Measurements from ENCODE around the gene KLF13. TPM values are rescaled to one million over a fixed set of nuclear protein-coding genes. Genes with fewer than 3 reads are reported as not detected.

KLF13 gene
- total and polyA plus RNA-seq, 2 experiments from 2014 or later, result 23.5 to 28.6 TPM

GRCh38 chr15:31362886-31363285, 36.3 kb downstream of the KLF13 start:
- H3K4me1 Mint-ChIP-seq, result peaks cover 80% of the 10 kb centered on the region
- Histone ChIP-seq H3K27me3 (ENCODE audit: insufficient read depth) (no peaks in the 10 kb centered on the region), H3K4me3 (no peak overlapping the region), H2AFZ (no peak overlapping the region), H3K9me2 (ENCODE audit: insufficient read depth) (no peaks in the 10 kb centered on the region), H4K20me1 (replicated peaks; ENCODE audit: insufficient read depth) (peaks cover 4% of the 10 kb centered on the region; the same call in 1 of the 2 replicates), H3K4me2 (peak overlapping the region; percentile 70; the same call in 1 of the 2 replicates), H3K4me1 (ENCODE audit: insufficient read depth) (peaks cover 68% of the 10 kb centered on the region), H3K79me2 (replicated peaks; ENCODE audit: insufficient read depth) (peaks cover 52% of the 10 kb centered on the region), H3K27ac (ENCODE audit: low read depth) (no peak overlapping the region), H3K36me3 (ENCODE audit: insufficient read depth) (no peaks in the 10 kb centered on the region), H3F3A (replicated peaks; ENCODE audit: low read depth) (no peaks in the 10 kb centered on the region)
- no peak overlapping the region for H3K4me3 Mint-ChIP-seq
- TF ChIP-seq POLR2AphosphoS5 (IDR thresholded peaks at IDR 0.05; ENCODE audit: low read depth) (no peak), ZNF462 (CRISPR knock-in tag; IDR thresholded peaks at IDR 0.05) (no peak), ETS1 (IDR thresholded peaks at IDR 0.05) (no peak), NANOG (IDR thresholded peaks at IDR 0.05; ENCODE audit: borderline replicate concordance) (no peak), EZH2phosphoT487 (IDR thresholded peaks at IDR 0.05; ENCODE audit: unreplicated experiment) (no peak), JUNB (IDR thresholded peaks at IDR 0.05; ENCODE audit: unreplicated experiment) (no peak), ZNF331 (CRISPR knock-in tag; IDR thresholded peaks at IDR 0.05; ENCODE audit: low read depth) (no peak), EZH2 (IDR thresholded peaks at IDR 0.05; ENCODE audit: low read depth, unreplicated experiment) (no peak), ZNF114 (CRISPR knock-in tag; IDR thresholded peaks at IDR 0.05) (no peak), REST (IDR thresholded peaks at IDR 0.05; ENCODE audit: unreplicated experiment) (no peak), STAT1 (IDR thresholded peaks at IDR 0.05; ENCODE audit: unreplicated experiment) (no peak), CTCF (conservative IDR thresholded peaks at IDR 0.05; ENCODE audit: low read depth in 2 of 2) (no peak), CREB1 (CRISPR knock-in tag; IDR thresholded peaks at IDR 0.05; ENCODE audit: low read depth) (no peak)
- peaks cover 15% of the 10 kb centered on the region for H3K27me3 Mint-ChIP-seq (ENCODE audit: insufficient read depth, low read depth, poor library complexity)
- no peaks in the 10 kb centered on the region for H3K36me3 Mint-ChIP-seq (ENCODE audit: low read depth)
- H3K27ac Mint-ChIP-seq, result no peak overlapping the region; the same call in 1 of the 2 replicates
- H3K9me3 Mint-ChIP-seq, result no peaks in the 10 kb centered on the region
- ATAC-seq, result no peak
- no peak for DNase-seq (ENCODE audit: low spot score)
